NCI-H748 (cell line): Measurements from ENCODE around the gene CTXN1.
"Not testable (repeated sequence)": the region's sequence is repeated elsewhere in the genome, so short reads cannot be mapped to it uniquely, and the experiment has no call there.

Experiments
- DNase-seq: peaks from one replicate; lab custom pipeline; 2025; ENCODE audit not compliant: unreplicated experiment; lab: John Stamatoyannopoulos, UW

Gene CTXN1

DNA sequence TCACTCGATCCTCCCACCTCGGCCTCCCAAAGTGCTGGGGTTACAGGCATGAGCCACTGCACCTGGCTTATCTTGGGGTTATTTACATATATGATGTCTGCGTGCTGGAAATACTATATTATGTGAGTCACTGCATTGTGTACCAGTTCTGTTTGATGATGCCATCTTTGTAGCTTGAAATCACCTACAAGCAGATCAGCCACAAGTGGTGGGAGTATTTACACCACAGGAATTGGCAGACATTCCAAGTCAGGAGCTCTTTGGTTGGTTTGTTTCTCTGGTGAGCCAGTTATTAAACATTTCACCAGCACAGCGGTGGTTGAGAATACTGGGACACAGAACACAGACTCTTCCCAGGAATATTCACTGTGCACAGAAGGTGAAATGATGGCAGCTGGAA lies 22.0 kb upstream of the CTXN1 start:
- no peak for DNase-seq

DNA sequence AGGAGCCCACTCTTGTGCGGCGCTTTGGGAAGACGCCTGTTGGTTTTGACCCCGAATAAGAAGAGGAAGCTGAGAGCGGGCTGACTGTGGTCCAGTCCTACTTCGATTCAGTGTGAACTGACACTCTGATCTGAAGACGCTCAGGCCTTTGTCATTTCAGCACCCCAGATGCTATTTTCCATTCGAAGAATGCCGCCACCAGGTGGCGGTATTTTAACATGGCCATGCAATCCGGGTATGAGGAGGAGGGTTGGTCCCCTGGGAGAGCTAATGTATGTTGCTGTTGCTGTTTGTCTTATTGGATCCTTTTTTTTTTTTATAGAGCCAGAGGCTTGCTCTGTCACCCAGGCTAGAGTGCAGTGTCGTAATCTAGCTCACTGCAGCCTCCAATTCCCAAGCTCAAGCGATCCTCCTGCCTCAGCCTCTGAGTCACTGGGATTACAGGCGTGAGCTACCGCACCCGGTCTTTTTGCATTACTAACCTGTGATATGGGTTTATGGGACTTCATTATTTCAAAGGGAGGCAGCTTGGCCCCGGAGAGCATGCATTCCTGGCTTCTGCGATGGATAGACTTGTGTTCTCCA lies 18.3 kb upstream of the CTXN1 start:
- peak; percentile 87 for DNase-seq

DNA sequence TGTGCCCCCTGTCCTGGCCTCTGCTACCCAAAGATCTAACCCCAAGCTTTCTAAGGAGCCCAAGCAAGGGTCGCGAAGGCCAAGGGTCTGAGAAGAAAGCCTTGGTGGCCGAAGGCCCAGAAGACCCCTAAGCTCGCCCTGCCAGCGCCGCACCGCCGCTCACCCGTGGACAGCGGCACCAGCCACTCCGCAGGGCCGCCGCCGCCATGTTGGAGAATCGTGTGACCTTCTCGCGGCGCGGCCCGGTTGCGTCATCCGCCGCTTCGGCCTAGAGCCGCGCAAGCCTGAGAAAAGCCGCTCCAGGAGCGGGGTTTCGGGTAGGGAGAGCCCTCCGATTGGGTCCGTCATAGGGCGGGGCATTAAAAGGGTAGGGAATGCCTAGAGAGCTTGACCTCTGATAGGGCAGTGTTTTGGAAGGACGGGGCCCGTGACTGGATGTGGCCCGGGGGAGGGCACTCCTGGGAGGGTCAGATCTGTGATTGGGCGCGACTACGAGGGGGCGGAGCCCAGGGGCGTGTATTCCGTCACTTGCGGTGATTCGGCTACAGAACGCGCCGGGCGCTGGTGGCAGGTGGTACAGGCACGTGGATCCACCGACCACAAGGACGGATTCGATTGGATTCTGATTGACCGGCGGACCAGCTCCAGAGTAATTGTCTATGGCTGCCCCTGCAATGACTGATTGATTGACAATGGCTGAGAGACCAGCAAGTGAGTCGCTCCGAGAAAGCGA lies 17.7 kb upstream of the CTXN1 start, which contains the start of gene TIMM44:
Gene TIMM44 (minus strand): TSS at position 223 of the 733 bp plus-strand sequence. CDS start 15 bp downstream, at position 208.
- DNase-seq = peak; percentile 99

DNA sequence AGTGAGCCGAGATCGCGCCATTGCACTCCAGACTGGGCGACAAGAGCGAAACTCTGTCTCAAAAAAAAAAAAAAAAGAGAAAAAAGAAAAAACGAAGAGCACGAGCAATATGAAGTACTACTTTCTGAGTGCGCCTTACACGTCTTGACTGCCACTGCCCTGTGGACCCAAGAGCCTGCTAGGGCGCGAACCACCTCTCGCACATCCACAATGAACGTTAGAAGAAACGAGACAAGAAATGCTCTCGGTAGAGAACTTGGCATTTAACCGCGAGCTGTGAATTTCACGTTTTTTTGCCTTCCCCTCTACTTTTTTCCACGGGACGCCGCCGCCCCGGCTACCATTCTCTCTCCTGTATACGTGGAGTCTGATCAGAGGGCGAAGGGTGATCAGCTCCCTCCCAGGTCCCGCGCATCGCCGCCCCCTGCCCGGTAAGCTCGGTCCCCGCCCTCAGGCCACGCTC lies 17.1 kb upstream of the CTXN1 start:
- DNase-seq = peak; percentile 50

DNA sequence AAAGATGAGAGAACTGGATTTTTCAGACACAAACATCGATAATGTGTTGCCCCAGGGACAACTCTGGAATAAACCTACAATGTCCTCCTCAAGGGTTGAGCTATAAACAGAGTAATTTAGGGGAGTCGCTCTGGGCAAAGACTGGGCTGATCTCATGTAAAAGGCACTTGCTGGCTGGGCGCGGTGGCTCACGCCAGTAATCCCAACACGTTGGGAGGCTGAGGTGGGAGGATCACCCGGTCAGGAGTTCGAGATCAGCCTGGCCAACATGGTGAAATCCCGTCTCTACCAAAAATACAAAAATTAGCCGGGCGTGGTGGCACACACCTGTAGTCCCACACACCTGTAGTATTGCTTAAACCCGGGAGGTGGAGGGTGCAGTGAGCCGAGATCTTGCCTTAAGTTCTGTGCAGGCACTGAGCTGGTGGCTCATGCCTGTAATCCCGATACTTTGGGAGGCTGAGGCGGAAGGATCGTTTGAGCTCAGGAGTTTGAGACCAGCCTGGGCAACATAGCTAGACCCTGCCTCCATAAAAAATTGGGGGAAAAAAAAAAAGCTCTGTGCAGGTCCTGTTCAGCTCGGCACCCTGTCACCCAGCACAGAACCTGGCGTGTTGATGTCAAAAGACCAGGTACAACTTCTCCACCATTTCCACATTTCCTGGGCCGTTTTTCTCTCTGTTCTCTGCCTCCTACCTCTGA lies 16.1 kb upstream of the CTXN1 start:
- no peak for DNase-seq

DNA sequence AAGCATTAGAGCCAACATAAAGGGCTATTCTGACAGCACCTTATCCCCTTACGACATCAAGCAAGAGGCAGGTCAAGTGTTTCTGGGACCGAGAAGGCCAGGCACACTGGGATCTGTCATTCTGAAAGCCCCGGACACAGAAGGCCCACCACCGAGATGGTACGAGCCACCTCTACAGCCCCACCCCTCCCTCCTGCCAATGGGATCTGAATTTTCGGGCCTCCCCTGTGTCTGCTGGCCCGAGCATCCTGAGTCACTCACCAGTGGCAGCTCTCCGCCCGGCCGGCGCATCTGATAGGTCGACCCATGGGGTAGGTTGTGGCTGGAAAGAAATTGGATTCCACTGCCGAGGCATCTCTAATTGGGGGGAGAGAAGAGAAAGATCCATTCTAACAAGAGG lies 14.9 kb upstream of the CTXN1 start:
- DNase-seq = no peak

DNA sequence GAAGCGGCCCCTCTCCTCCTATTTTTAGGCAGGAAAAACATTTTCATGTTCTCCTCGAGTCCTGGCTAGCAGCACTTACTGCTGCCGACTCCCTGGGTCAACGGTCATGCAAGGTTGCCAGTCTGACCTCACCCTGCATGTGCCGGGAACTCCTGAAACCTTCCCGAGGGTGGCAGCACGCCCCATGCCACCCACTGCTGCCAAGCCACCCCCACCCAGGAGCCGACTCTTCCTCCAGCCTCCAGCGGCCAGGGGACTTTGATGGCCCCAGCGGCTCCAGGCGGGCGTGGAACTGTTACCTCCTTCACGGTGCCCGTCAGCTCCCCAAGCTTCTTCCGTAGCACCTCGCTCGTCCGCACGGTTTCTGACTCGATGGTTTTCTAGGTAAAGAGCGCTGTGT lies 8.8 kb upstream of the CTXN1 start:
- no peak for DNase-seq

DNA sequence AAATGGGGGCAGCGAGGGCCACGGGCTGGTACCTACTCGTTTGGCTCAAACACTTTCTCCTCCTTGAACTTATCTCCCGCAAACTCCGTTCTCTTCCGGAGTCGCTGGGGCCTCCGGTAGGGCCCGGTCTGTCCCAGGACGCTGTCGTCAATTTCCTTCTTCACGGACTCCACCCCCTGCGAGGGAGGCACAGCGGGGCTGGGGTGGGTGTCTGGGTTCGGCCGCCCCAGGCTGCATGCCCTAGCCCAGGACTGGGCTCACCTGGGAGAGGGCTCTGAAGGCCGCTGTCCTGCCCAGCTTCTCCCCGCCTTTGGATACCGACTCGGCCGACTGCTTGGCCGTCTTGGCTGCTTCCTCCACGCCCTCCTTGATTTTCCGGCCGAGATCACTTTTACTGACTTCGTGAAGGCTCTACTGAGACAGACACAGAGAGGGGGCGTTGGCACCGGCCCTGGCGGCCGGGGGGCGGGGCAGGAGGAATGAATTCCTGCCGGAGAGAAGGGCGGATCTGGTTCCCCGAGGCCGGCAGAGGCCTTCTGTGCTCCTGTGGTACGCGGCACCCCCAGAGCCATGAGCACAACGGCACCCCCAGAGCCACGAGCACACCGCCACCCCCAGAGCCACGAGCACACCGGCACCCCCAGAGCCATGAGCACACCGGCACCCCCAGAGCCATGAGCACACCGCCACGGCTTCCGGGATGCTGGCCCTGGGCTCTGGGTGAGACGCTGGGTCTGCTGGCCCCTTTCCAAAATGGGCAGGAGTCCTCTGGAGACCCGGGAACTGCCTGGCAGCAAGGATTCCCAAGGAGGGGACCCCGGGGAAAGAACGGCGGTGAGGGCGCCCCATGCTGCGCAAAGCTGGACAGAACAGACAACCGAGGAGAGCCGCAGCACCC lies 8.1 kb upstream of the CTXN1 start:
- no peak for DNase-seq

DNA sequence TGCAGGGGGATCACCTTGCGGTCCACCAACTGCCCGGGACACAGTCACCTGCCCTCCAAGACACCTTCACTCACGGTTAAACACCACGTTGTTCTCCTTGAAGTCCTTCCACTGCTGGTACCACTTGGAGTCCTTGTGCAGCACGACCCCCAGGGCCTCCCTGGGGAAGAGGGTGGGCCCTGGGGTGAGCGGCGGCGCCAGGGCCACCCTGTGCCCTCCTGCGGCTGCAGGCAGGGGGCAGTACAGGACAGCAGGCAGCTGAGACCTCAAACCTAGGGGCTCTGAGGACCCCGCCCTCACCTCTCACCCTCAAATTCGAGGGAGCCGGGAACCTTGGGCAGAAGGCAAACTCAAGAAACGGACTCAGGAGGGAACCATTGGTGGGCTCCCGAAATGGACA lies 7.5 kb upstream of the CTXN1 start:
- no peak for DNase-seq

DNA sequence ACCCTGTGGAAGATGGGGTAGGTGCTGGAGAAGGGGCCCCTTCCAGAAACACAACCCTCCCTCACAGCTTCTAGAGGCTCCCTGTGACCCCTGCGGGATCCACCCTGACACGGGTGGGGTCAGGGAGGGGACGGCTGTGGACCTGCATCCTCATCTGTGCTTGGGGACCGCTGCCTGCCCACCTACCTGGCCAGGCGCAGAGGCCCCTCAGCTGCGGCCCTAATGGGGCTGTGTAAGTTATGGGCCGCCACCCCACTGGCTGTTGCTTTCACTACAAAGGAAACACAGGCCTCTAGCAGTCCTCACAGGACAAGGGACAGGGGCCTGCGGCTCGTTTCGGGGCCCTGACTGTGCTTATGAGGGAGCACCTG lies 7.0 kb upstream of the CTXN1 start:
- no peak for DNase-seq

DNA sequence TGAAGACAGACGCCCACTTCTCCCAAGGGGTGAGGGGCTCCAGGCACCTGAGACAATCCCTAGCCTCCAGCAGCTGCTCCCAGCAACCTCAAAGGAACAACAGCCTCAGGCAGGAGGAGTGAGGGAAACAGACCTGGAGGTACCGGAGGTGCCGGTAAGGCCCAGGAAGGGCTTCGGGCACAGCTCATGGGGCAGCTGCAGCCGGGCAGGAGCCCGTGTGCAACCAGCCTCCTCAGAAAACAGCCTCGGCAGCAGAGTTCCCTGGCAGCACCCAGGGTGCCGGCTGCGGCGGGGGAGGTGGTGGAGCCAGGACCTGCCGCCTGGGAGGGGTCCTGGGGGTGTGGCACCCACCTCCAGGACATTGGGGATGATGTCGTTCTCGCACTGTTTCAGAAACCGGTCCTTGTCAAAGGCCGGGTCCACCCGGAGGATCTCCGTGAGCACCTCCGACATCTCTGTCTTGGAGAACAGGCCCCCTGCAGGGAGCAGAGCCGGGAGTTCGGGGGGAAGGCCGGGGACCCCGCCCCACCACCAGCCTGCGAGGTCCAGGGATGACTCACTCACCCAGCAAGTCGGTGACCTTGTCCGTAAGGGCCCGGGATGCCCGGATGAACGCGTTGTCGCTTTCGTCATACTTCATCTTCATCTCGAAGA lies 6.5 kb upstream of the CTXN1 start:
- DNase-seq = no peak

DNA sequence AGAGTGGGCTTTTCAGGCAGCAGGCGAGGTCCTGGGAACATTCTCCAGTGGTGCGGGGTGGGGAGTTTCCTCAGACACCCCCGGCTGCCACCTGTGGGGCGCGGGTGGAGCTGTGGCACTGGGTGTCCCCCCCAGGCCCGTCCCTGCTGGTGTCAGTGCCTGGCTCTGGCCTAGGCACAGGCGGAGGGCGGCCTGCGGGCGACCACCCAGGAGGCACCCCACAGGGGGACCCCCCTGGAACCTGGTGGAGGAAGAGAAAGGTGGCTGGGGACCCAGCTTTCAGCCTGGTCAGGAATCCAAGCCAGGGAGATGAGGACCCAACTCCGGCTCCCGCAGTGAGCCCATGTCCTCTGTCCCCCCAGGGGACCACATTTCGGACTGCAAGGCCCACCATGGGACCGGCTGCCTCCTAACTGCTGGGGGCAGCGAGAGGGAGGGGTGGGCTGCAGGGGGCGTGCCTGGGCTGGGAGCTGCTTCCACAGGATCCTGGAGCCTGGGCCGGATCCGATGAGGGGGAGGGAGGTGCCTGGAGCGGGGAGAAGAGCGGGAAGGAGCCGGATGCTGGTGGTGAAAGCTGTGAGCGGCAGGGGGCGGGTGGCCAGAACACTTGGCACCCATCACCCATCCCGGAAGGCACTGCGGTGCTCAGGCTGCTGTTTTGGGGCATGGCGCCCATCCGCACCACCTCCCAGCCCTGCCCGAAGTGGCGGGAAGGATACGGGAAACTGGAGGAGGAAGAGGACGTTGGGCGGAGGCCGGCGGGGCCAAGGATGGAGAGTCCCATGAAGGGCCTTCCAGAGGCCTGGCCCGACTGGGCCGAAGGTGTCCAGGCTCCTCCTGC lies 5.5 kb upstream of the CTXN1 start:
- DNase-seq = no peak

DNA sequence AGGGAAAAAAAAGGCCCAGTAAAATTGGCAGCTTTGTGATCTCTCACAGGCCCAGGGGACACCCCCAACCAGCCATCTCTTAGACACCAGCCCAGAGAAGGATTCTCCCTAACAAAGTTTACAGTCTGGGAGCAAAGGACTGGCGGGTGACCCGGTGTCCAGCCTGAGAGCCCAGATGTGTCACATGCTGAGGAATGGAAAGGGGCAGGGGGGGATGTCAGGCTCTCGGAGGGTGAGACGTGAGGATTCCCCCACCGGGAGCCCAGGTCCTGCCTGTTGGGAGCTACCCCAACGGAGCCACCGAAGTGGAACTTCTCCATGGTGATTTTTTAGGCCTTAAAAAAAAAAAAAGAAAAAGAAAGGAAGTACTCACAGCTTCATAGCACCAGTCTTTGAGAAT lies 4.8 kb upstream of the CTXN1 start:
- DNase-seq = no peak

DNA sequence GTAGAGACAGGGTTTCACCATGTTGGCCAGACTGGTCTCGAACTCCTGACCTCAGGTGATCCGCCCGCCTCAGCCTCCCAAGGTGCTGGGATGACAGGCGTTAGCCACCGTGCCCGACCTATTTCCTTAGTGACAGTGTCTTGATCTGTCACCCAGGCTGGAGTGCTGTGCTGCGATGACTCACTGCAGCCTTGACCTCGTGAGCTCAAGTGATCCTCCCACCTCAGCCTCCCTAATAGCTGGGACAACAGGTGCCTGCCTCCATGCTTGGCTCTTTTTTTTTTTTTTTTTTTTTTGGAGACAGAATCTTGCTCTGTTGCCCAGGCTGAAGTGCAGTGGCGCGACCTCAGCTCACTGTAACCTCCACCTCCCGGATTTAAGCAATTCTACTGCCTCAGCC lies 4.1 kb upstream of the CTXN1 start:
- not testable (repeated sequence) for DNase-seq

DNA sequence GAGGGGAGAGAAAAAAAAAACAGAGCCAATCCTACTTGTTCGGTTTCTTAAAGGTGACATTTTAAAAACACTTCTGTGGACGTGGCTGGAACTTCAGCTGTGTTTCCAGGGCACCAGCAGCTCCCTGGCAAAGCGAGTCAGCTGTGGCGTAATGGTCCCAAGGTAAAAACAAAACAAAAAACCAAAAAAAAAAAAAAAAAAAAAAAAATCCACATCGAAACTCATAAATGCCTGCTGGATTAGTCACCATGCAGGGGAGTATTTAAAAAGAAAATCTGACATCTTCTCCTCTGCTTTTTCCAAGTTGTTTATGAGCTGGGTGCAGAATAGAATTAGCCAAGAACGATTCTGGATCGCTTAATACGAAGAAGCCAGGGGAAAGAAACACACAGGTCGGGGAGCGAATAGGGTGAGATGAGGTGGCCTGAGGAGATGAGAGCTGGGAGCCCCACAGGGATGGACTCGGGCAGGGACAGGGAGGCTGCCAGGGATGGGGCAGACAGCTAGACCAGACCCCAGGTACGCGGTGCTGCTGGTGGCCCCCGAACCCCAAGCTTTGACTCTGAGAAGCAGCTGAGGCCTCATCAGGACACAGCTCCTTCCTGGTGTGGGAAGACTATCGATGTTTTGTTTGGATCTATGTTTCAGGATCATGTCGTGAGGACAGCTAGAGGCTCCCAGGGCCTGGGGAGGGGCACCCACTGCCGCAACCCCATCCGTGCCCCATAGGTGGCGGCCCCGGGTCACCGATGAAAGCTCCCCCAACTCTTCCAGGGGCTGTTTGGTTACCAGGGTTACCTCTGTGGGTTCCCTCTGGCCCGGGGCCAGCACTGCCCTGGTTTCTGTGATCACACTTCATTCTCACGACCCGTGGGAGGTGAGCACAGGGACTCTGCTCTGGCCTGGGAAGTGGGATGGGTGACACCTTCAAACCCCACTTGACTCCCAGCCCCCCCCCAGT lies 3.1 kb upstream of the CTXN1 start:
- peak; percentile 22 for DNase-seq

DNA sequence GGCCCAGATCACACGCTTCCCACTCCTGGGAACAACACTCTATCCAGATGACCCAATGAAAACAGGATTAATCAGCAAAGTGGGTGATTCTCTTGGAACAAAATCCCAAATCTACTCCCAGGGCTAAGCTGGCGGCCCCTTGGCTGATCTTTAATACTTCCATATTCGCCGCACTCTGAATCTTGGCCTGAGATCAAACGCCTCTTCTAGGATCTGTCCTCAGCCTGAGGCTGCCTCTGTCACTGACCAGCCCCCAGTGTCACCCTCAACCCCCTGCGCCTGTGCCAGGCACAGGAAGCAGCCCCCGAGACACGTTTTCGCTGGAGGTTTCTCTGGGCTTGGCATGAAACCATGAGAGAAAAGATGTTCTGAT lies 2.4 kb upstream of the CTXN1 start:
- no peak for DNase-seq

DNA sequence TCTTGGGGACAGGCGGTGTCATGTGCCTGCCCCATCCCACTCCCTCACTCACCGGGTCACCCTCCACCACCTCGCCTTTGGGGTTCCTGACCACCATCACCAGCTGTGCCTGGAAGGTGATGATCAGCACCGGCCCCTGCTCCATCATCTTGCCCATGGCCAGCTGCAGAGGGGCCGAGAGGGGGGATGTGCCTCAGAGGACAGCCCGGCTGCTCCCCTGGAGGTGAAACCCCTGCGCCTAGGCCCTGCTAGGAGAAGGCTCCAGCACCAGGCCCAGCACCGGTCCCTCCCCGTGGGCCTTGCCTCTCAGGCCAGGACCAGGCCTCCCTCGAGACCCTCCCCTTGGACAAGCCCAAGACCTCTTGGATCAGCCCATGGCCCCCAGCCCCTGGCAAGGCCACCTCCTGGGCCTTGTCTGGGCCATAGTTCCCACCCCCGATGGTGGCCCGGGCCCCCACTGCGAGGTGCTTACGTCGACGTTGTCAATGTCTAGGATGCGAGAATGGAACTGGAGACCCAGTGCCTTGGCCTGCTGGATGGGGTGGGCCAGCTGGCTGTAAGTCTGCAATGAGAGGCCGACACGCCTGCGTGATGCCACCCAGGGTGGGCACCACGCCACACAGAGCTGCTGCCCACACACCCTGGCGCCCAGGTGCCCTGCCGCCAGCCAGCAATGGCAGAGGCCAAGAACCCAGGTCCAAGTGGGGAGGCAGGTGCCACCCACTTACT lies 1.8 kb upstream of the CTXN1 start:
- no peak for DNase-seq
